Activated B cell treated with CpG ODN at 0.5 μM for 24 hours (primary cell): ENCODE results near the gene CASQ2. TPM values are rescaled to one million over a fixed set of nuclear protein-coding genes. Genes with fewer than 3 reads are reported as not detected.

ENCODE experiments used
- ATAC-seq: fragments of 200-7000 bp; cut with Tn5 transposase; one replicate; pipeline ENCODE4 v1.10.0; 2021; ENCODE audit warnings: low read depth, mild to moderate bottlenecking, moderate library complexity
- CTCF ChIA-PET: fragments of 350-600 bp; sonication (Branson Sonifier 250); formaldehyde crosslinking; loops from one replicate; lab custom pipeline; 2021; ENCODE audit warnings: antibody characterized with exemption; lab: Charles Lee
- POLR2A ChIA-PET: fragments of 350-600 bp; sonication (Branson Sonifier 250); formaldehyde crosslinking; loops from one replicate; lab custom pipeline; 2021; ENCODE audit warnings: antibody characterized with exemption; lab: Charles Lee
- DNase-seq: peaks from one replicate; pipeline ENCODE4 v3.0.0; 2022
- H3K27ac Mint-ChIP-seq: one replicate; pipeline ENCODE4 v1.8.0; 2020; ENCODE audit warnings: mixed read lengths
- H3K27me3 Mint-ChIP-seq: one replicate; pipeline ENCODE4 v1.8.0; 2021; ENCODE audit warnings: mixed read lengths
- H3K36me3 Mint-ChIP-seq: one replicate; pipeline ENCODE4 v1.8.0; 2021; ENCODE audit warnings: low read depth, mixed read lengths
- H3K4me1 Mint-ChIP-seq: one replicate; pipeline ENCODE4 v1.8.0; 2021; ENCODE audit warnings: mixed read lengths
- H3K4me3 Mint-ChIP-seq: one replicate; pipeline ENCODE4 v1.8.0; 2020; ENCODE audit warnings: mild to moderate bottlenecking, mixed read lengths
- H3K9me3 Mint-ChIP-seq: one replicate; pipeline ENCODE4 v1.8.0; 2020; ENCODE audit warnings: mixed read lengths
- CTCF ChIP-seq: fragments of 200-600 bp; IDR thresholded peaks from one replicate; pipeline ENCODE4 v1.8.0; 2022; ENCODE audit warnings: antibody characterized with exemption, mild to moderate bottlenecking
- intact Hi-C: fragments of 100-400 bp; cut with micrococcal nuclease; formaldehyde crosslinking; loops from one replicate; pipeline ENCODE4 v1.15.1; 2024
- total RNA-seq: library from RNA; stranded (reverse); gene quantifications from 2 replicates; pipeline ENCODE4 v1.2.3, GENCODE V29; 2022

The CASQ2 gene
- total RNA-seq, result not detected in 2 replicates

DNA sequence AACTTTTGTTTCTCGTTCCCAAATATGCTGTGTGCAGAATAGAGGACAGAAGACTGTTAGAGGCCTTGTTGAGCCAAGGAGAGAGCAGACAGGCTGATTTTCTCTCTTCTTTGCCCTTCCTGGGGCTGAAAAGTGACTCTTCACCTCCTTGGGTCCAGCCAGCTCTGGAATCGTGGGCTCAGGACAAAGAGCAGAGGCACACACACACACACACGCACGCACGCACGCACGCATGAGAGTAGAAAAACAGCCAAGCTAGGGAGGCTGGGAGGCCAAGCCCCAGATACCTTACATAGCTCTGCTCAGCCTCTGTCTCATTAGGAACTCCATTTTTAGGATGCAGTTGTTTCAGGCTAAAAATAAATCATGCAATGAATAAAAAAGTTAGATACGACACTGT, at the start of gene CASQ2:
TSS of gene CASQ2 (minus strand) at position 166 of the 400 bp plus-strand sequence. CDS start 173 bp downstream, outside the sequence.
- POLR2A ChIA-PET, result no interaction called here
- Mint-ChIP-seq H3K27ac (no peak within 1 kb of the TSS), H3K4me1 (no peaks in the 10 kb centered on the region), H3K27me3 (peaks cover 9% of the 10 kb centered on the region), H3K4me3 (no peak within 1 kb of the TSS), H3K9me3 (no peaks in the 10 kb centered on the region), H3K36me3 (no peaks in the 10 kb centered on the region)
- DNase-seq, result no peak
- intact Hi-C loops, result no loop called here
- CTCF ChIA-PET, result no interaction called here
- ATAC-seq, result no peak
- no peak for TF ChIP-seq CTCF

GRCh38 chr1:115815694-115816093, 47.2 kb upstream of the CASQ2 start:
- no peaks in the 10 kb centered on the region for H3K9me3 Mint-ChIP-seq
- H3K4me1 Mint-ChIP-seq, result no peaks in the 10 kb centered on the region
- H3K36me3 Mint-ChIP-seq, result no peaks in the 10 kb centered on the region
- CTCF ChIA-PET, result no interaction called here
- TF ChIP-seq CTCF, result no peak
- H3K27me3 Mint-ChIP-seq, result peaks cover 30% of the 10 kb centered on the region
- POLR2A ChIA-PET, result no interaction called here
- no peak overlapping the region for H3K4me3 Mint-ChIP-seq
- DNase-seq (no peak), ATAC-seq (no peak)
- intact Hi-C loops, result no loop called here
- H3K27ac Mint-ChIP-seq, result no peak overlapping the region

- ChIA-PET CTCF (interaction anchor here (0.7 to 1.3 kb wide), 2 partner anchors 166 to 191 kb away, joined by 3 read pairs; no protein-coding TSS in a partner anchor), POLR2A (no interaction called here)
- TF ChIP-seq CTCF, result no peak
- Mint-ChIP-seq H3K4me1 (no peaks in the 10 kb centered on the region), H3K4me3 (no peak overlapping the region), H3K27me3 (peaks cover 28% of the 10 kb centered on the region), H3K9me3 (no peaks in the 10 kb centered on the region), H3K36me3 (no peaks in the 10 kb centered on the region), H3K27ac (no peak overlapping the region)
- DNase-seq (no peak), ATAC-seq (no peak)
- intact Hi-C loops, result no loop called here
These were observed 46.3 kb upstream of the CASQ2 start for GRCh38 chr1:115814685-115815398.

DNA sequence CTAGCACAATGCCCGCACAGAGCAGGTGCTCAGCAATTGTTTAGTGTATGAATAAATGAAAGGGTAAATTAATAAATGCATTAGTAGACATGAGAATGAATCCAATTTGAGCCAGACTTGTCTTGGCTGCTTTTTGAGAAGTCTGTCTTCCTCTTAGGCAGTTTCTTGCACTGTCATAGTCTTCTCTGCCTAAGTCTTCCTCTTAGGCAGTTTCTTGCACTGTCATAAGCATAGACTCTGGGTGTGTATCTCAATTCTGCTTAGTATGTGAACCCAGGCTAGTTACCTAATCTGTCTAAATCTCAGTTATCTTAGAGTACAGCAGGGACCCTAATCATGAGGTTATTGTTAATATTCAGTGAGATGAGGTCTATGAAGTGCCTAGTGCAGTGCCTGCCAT, 45.2 kb upstream of the CASQ2 start:
- intact Hi-C loops, result no loop called here
- DNase-seq, result no peak
- CTCF ChIA-PET, result interaction anchor here (1.3 kb wide), 1 partner anchor 167 kb away, joined by 3 read pairs; no protein-coding TSS in a partner anchor
- H3K9me3 Mint-ChIP-seq, result no peaks in the 10 kb centered on the region
- no peak for ATAC-seq
- POLR2A ChIA-PET, result no interaction called here
- H3K27me3 Mint-ChIP-seq, result peaks cover 26% of the 10 kb centered on the region
- no peaks in the 10 kb centered on the region for H3K4me1 Mint-ChIP-seq
- H3K27ac Mint-ChIP-seq, result no peak overlapping the region
- H3K36me3 Mint-ChIP-seq, result no peaks in the 10 kb centered on the region
- H3K4me3 Mint-ChIP-seq, result no peak overlapping the region
- TF ChIP-seq CTCF, result no peak

DNA sequence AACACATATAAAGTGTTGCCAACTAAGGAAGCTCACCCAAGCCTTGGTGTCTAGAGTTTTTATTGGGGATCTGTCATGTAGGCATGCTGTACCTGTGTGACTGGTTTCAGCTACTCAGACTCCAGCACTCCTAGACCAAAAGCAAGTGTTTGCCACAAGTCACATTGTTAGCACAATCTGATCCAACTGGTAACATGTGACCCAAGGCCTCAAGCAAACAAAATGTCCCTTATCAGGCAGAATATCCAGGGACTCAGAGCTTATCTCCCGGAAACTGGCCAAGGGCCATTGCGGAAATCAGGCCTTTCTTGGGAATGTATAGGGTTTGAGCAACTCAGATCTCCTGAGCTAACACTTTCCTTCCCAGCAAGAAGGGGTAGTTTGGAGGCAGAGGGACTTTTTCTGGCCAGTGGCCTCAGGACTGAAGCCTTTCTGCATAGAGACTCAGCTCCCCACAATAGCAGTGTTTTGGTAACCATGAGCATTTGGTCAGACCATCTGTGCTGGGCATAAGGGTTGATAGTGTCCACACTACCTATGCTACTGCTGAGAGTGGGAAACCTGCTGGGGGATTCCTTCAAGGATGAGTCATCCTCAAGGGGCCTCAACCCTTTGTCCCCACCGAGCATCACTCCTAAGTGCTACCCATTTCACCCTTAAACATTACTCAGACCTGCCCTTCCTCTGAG, 42.8 kb upstream of the CASQ2 start:
- ATAC-seq (no peak), DNase-seq (no peak)
- Mint-ChIP-seq H3K36me3 (no peaks in the 10 kb centered on the region), H3K27ac (no peak overlapping the region), H3K27me3 (peaks cover 23% of the 10 kb centered on the region), H3K4me1 (no peaks in the 10 kb centered on the region), H3K4me3 (no peak overlapping the region), H3K9me3 (no peaks in the 10 kb centered on the region)
- ChIA-PET POLR2A (no interaction called here), CTCF (interaction anchor here (1.6 kb wide), 1 partner anchor 170 kb away, joined by 6 read pairs; no protein-coding TSS in a partner anchor)
- TF ChIP-seq CTCF, result no peak
- intact Hi-C loops, result no loop called here
